ENCODE measurements around the gene KRTAP2-2.

The KRTAP2-2 gene

DNA sequence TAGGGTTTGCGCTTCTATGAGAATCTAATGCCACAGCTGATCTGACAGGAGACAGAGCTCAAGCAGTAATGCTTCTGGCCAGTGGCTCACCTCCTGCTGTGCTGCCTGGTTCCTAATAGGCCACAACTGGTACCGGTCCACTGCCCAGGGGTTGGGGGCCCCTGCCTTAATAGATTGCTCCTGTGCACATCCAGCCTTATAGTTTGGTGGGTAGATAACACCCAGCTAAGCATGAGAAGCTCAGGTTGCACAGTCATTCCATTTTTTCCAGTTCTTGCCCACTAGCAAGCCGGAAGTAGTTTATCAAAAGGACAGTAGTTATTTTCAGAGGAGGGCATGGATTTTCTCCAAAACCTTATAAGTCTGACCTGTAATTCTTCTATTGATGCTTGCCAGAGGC lies 35.6 kb downstream of the KRTAP2-2 start:
- no peak for DNase-seq

GRCh38 chr17:41018541-41018940 lies 36.5 kb downstream of the KRTAP2-2 start:
- DNase-seq, result no peak

- DNase-seq, result no peak
Observed at GRCh38 chr17:41016578-41017215, 38.3 kb downstream of the KRTAP2-2 start.

- DNase-seq, result no peak
Observed at GRCh38 chr17:41015454-41015853, 39.6 kb downstream of the KRTAP2-2 start.

GRCh38 chr17:41013606-41014005 lies 41.4 kb downstream of the KRTAP2-2 start:
- DNase-seq, result no peak

GRCh38 chr17:41013181-41013580 lies 41.8 kb downstream of the KRTAP2-2 start:
- no peak for DNase-seq

DNA sequence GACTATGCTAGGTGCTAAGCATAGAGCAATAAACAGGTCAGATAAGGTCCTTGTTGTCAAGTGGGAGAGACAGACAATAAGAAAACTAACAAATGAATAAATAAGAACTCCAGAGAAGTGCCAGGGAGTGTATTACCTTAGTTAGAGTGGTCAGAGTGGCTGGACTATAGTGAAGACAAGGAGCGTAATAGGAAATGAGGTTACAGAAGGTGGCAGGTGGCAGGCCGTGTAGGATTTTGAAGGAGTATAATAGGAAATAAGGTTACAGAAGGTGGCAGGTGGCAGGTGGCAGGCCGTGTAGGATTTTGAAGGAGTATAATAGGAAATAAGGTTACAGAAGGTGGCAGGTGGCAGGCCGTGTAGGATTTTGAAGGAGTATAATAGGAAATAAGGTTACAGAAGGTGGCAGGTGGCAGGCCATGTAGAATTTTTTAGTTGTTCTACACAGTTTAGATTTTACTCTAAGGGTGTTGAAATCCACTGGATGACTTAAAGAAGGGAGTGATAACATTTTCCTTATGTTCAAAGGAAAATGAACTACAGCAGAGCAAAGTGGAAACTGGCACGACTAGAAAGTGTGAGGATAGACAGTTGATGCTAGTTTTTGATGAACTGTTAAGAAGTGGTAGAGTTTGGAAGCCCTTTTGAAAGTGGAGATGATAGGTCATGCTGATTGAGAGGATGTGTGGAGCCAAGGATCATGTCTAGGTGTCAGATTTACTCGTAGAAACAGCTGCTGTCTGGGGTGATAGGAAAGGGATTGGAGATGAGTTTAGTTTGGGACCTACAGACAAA lies 42.5 kb downstream of the KRTAP2-2 start:
- no peak for DNase-seq

DNA sequence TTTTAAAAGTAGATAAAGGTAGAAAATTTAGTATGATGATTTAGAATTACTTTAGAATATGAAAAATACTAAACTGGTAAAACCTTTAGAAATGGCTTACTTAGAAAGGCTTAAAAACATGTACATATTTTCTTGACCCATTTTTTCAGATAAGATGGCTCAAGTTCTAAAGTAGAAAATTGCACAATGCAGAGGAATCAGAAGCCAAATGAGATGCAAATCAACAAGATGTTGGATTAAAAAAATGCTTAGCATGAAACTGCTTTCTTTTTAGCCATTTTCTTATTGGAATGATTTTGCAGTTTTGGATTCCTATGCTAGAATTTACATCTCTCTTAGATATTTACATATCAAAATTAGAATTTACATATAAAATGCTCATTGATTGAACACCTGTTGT lies 44.6 kb downstream of the KRTAP2-2 start:
- DNase-seq, result no peak

GRCh38 chr17:41009936-41010335 lies 45.1 kb downstream of the KRTAP2-2 start:
- no peak for DNase-seq

GRCh38 chr17:41009301-41009760 lies 45.7 kb downstream of the KRTAP2-2 start:
- DNase-seq, result no peak

DNA sequence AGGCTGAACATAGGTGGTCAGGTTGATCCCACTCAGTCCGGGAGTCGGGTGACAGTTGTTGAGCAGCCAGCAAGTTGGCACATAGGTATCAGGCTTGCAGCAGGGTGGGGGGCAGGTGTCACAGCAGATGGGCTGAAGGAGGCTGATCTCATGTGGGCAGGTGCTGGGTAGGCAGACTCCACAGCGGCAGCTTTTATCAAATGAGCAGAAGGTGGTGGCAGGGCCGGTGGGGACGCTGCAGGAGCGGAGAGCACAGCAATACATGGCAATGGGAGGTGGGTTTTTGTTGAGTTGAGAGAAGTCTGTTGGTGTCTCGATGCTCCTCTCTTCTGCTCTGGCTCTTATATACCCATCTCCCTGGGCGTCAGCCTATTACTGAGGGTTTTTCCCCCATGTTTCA lies 46.2 kb downstream of the KRTAP2-2 start, which contains the start of gene KRTAP3-1:
Gene KRTAP3-1 (minus strand): TSS at position 318 of the 400 bp plus-strand sequence. CDS start 54 bp downstream, at position 264.
- no peak for DNase-seq

Measured in NCI-H82 (cell line).